CD4-positive, alpha-beta T cell (primary cell): ENCODE measurements around the gene PRXL2B. TPM values are rescaled to one million over a fixed set of nuclear protein-coding genes. Genes with fewer than 3 reads are reported as not detected.

ENCODE experiments used
- ATAC-seq: fragments of 200-7000 bp; cut with Tn5 transposase; one replicate; pipeline ENCODE4 v1.10.0; 2022; ENCODE audit warnings: mild to moderate bottlenecking; ENCODE audit not compliant: poor library complexity
- CTCF ChIA-PET: fragments of 350-600 bp; sonication (Branson Sonifier 250); formaldehyde crosslinking; loops from one replicate; lab custom pipeline; 2021; ENCODE audit warnings: antibody characterized with exemption, inconsistent platforms; lab: Charles Lee
- POLR2A ChIA-PET: fragments of 350-600 bp; sonication (Branson Sonifier 250); formaldehyde crosslinking; loops from one replicate; lab custom pipeline; 2021; ENCODE audit warnings: antibody characterized with exemption, inconsistent platforms; lab: Charles Lee
- DNase-seq, 14 experiments: peaks; one replicate each; pipeline ENCODE4 v3.0.0-alpha.2; 2013 to 2020; ENCODE audit warnings: mixed read lengths in 2 of 14
- H3K27ac ChIP-seq, 2 donors: one replicate each; pipeline versions ENCODE4 v1.5.1 to v1.7.0; 2013; ENCODE audit warnings: low read length in 2 of 2, low read depth in 1 of 2, mild to moderate bottlenecking in 1 of 2
- H3K27me3 ChIP-seq, 2 experiments: 1 replicate in 1 of 2; 2 replicates in 1 of 2; pipeline versions ENCODE4 v1.6.1 to v1.7.0; 2013; ENCODE audit warnings: low read length in 2 of 2, control low read depth in 1 of 2, mild to moderate bottlenecking in 1 of 2, moderate library complexity in 1 of 2; ENCODE audit not compliant: insufficient read depth in 2 of 2, control insufficient read depth in 1 of 2
- H3K36me3 ChIP-seq: one replicate; pipeline ENCODE4 v1.6.1; 2013; ENCODE audit warnings: low read length, control low read depth; ENCODE audit not compliant: insufficient read depth
- H3K4me1 ChIP-seq: one replicate; pipeline ENCODE4 v1.6.1; 2013; ENCODE audit warnings: low read length, control low read depth; ENCODE audit not compliant: insufficient read depth
- H3K4me3 ChIP-seq: one replicate; pipeline ENCODE4 v1.5.1; 2013; ENCODE audit warnings: mild to moderate bottlenecking, low read length, moderate library complexity
- H3K9me3 ChIP-seq, 2 experiments: 1 replicate in 1 of 2; 2 replicates in 1 of 2; pipeline versions ENCODE4 v1.6.1 to v1.7.0; 2013; ENCODE audit warnings: low read length in 2 of 2, mild to moderate bottlenecking in 2 of 2, control low read depth in 1 of 2, moderate library complexity in 1 of 2; ENCODE audit not compliant: control insufficient read depth in 1 of 2, insufficient read depth in 1 of 2
- H3K27ac Mint-ChIP-seq: one replicate; pipeline ENCODE4 v1.8.0; 2020; ENCODE audit warnings: mixed read lengths
- H3K27me3 Mint-ChIP-seq: one replicate; pipeline ENCODE4 v1.8.0; 2021; ENCODE audit warnings: mixed read lengths
- H3K36me3 Mint-ChIP-seq: one replicate; pipeline ENCODE4 v1.8.0; 2021; ENCODE audit warnings: low read depth, mixed read lengths
- H3K4me1 Mint-ChIP-seq: one replicate; pipeline ENCODE4 v1.8.0; 2021; ENCODE audit warnings: low read depth, mixed read lengths
- H3K4me3 Mint-ChIP-seq: one replicate; pipeline ENCODE4 v1.8.0; 2020; ENCODE audit warnings: mild to moderate bottlenecking, mixed read lengths
- H3K9me3 Mint-ChIP-seq: one replicate; pipeline ENCODE4 v1.8.0; 2020; ENCODE audit warnings: mixed read lengths
- intact Hi-C, 2 experiments: fragments of 100-400 bp; cut with DNase I in 1 of 2; cut with micrococcal nuclease in 1 of 2; formaldehyde crosslinking; loops; one replicate each; pipeline versions ENCODE4 v1.15.1 to v1.9.0; 2023 to 2025; cut with DNase I, micrococcal nuclease
- total RNA-seq, 174 experiments: library from RNA in 2 of 174; stranded (reverse) in 2 of 174; gene quantifications; one replicate each; pipeline ENCODE4 v1.2.3 and lab custom pipeline; 2021 to 2026
- TF ChIP-seq, protein P1 (sequence below): fragments of 200-600 bp; IDR thresholded peaks from one replicate; pipeline ENCODE4 v1.8.0; 2022; ENCODE audit warnings: antibody characterized with exemption, mild to moderate bottlenecking

Gene PRXL2B
- total RNA-seq, 2 experiments from 2014 or later: 11.0 to 12.8 TPM

DNA sequence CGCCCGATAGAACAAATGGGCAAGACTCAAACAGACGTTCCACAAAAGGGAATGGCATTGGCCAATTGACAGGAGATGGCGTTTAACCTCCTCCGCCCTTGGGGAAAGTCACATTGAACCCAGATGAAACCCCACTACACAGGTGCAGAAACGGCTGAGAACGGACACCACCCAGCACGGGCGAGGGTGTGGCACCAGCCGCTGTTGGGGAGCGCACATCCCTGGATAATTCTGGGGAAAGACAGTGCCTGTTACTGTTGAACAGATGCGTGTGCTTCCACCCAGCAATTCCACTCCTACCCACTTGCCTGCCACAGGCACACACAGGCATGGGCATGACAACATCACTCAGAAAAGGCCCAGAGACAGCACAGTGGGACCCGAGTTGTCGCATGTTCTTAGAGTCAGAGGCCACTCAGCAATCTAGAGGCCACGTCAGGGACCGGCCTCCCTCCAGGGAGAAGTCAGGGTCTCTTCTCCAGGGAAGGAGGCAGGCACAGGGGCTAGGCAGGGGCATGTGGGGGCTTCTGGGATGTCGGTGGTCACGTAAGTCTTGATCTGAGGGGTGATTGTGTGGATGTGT lies 15.2 kb downstream of the PRXL2B start:
- TF ChIP-seq, protein P1, sequence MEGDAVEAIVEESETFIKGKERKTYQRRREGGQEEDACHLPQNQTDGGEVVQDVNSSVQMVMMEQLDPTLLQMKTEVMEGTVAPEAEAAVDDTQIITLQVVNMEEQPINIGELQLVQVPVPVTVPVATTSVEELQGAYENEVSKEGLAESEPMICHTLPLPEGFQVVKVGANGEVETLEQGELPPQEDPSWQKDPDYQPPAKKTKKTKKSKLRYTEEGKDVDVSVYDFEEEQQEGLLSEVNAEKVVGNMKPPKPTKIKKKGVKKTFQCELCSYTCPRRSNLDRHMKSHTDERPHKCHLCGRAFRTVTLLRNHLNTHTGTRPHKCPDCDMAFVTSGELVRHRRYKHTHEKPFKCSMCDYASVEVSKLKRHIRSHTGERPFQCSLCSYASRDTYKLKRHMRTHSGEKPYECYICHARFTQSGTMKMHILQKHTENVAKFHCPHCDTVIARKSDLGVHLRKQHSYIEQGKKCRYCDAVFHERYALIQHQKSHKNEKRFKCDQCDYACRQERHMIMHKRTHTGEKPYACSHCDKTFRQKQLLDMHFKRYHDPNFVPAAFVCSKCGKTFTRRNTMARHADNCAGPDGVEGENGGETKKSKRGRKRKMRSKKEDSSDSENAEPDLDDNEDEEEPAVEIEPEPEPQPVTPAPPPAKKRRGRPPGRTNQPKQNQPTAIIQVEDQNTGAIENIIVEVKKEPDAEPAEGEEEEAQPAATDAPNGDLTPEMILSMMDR: no peak
- Mint-ChIP-seq H3K9me3 (no peaks in the 10 kb centered on the region), H3K4me3 (no peak overlapping the region), H3K27me3 (no peaks in the 10 kb centered on the region), H3K27ac (no peak overlapping the region), H3K36me3 (no peaks in the 10 kb centered on the region), H3K4me1 (no peaks in the 10 kb centered on the region)
- no peak overlapping the region for H3K27ac ChIP-seq
- H3K27me3 ChIP-seq: no peaks in the 10 kb centered on the region
- intact Hi-C loops: no loop called here
- no peak for ATAC-seq
- no peaks in the 10 kb centered on the region for H3K36me3 ChIP-seq
- no peak overlapping the region for H3K4me3 ChIP-seq
- POLR2A ChIA-PET: no interaction called here
- CTCF ChIA-PET: no interaction called here
- H3K4me1 ChIP-seq: no peaks in the 10 kb centered on the region
- DNase-seq: peak in 1 of 14 experiments; percentile 12
- H3K9me3 ChIP-seq: peaks cover 0 to 4% of the 10 kb centered on the region in 2 experiments

DNA sequence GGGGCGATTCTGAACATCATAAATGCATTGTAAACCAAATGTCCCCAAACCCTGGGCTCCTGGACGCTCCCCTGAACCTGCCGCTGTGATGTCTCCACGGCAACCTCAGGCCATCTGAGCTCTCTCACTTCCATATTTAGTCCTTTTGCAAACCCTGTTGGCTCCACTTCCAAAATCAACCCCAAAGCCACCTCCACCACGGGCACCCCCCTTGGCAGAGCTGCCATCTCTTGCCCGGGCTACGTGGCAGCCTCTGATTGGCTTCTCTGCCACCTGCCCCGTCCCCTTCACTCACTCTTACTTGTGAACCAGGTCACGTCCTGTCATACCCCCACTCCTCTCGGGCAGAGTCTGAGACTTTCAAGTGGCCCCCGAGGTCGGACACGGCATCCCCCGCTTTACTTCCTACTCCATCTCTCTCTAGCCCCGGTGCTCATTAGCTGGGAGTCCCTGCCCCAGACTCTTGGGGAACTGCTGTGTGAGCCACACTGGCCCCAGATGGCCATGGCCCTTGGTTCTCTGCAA lies 15.8 kb downstream of the PRXL2B start:
- ATAC-seq (no peak), DNase-seq (peak in 1 of 14 experiments; percentile 25)
- Histone ChIP-seq H3K9me3 (peaks cover 0 to 4% of the 10 kb centered on the region in 2 experiments), H3K4me3 (no peak overlapping the region), H3K36me3 (no peaks in the 10 kb centered on the region), H3K27me3 (no peaks in the 10 kb centered on the region), H3K27ac (no peak overlapping the region), H3K4me1 (no peaks in the 10 kb centered on the region)
- H3K4me1 Mint-ChIP-seq: no peaks in the 10 kb centered on the region
- H3K36me3 Mint-ChIP-seq: no peaks in the 10 kb centered on the region
- TF ChIP-seq, protein P1: no peak
- H3K4me3 Mint-ChIP-seq: no peak overlapping the region
- ChIA-PET CTCF (no interaction called here), POLR2A (no interaction called here)
- no peak overlapping the region for H3K27ac Mint-ChIP-seq
- intact Hi-C loops: no loop called here
- no peaks in the 10 kb centered on the region for H3K27me3 Mint-ChIP-seq
- H3K9me3 Mint-ChIP-seq: no peaks in the 10 kb centered on the region

DNA sequence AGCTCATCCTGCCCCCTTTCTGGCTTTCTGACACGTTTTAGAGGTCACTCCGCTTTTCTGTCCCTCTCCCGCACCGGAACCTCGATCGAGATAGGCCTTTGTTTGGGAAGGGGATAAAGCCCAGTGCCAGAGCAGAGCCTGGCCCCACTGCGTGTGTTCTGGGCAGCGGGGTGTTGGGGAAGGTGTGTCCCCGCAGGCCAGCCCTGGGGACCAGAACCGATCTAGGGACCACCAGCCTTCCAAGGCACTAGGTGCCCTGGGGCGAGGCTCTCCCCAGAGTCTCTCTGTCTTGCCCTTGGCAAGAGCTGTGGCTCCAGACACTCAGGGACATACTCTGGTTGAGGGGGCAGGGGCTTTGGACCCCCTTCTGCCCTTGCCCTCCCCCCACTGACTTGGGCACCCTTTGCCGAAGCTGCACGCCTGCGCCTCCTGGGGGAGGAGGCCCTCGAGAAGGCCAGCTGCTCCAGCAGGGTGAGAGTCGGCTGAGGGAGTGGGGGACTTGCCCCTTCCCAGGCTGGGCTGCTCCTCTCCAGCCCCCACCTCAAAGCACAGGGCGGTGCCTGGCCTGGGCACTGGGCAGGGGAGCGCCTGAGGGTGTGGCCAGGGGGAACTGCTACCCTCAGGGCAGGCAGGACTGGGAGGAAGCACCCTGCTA lies 16.4 kb downstream of the PRXL2B start:
- intact Hi-C loops: no loop called here
- H3K27ac ChIP-seq: no peak overlapping the region
- Mint-ChIP-seq H3K9me3 (no peaks in the 10 kb centered on the region), H3K4me1 (no peaks in the 10 kb centered on the region), H3K36me3 (no peaks in the 10 kb centered on the region), H3K27me3 (no peaks in the 10 kb centered on the region), H3K4me3 (no peak overlapping the region), H3K27ac (no peak overlapping the region)
- H3K27me3 ChIP-seq: no peaks in the 10 kb centered on the region
- peaks cover 0 to 4% of the 10 kb centered on the region in 2 experiments for H3K9me3 ChIP-seq
- ChIA-PET POLR2A (no interaction called here), CTCF (no interaction called here)
- ATAC-seq (no peak), DNase-seq (peak in 1 of 14 experiments; percentile 32)
- no peaks in the 10 kb centered on the region for H3K36me3 ChIP-seq
- H3K4me1 ChIP-seq: no peaks in the 10 kb centered on the region
- TF ChIP-seq, protein P1: no peak
- no peak overlapping the region for H3K4me3 ChIP-seq
